ENCODE measurements around the gene GAREM1.

GAREM1 gene

DNA sequence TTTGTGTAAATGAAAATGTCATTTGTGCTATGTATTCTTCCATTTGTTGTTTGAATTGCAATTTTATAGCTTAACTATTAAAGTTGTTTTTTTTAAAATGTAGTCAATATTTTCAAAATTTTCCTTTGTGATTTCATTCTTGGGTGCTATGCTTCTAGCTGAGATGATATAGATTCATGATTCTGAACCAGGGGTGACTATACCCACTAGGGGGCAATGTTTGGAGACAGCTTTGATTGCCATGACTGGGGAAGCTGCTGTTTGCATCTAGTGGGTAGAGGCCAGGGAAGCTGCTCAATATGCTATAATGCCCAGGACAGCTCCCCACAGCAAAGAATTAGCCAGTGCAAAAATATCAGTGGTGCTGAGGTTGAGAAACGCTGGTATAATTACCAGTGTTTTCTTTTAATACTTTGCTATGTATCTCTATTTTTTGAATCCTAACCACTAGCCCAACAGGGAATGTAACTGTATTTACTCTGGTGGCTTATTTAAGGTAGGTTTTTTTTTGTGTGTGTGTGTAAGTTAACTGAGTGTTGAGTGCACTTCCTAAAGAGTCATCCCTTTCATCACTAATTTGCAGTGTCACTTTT lies 181.1 kb downstream of the GAREM1 start:
- peak; percentile 64 for TF ChIP-seq CTCF (IDR thresholded peaks at IDR 0.05; ENCODE audit: borderline replicate concordance, insufficient read depth, low read depth, low read length)

GRCh38 chr18:32287873-32288272 lies 182.8 kb downstream of the GAREM1 start:
- TF ChIP-seq CTCF (IDR thresholded peaks at IDR 0.05; ENCODE audit: borderline replicate concordance, insufficient read depth, low read depth, low read length), result no peak
- no peak overlapping the region for H3K4me3 ChIP-seq (ENCODE audit: low read depth, low read length)

More for the DNA sequence above, 181.1 kb downstream of the GAREM1 start:
- no peak overlapping the region for H3K4me3 ChIP-seq (ENCODE audit: low read depth, low read length)

DNA sequence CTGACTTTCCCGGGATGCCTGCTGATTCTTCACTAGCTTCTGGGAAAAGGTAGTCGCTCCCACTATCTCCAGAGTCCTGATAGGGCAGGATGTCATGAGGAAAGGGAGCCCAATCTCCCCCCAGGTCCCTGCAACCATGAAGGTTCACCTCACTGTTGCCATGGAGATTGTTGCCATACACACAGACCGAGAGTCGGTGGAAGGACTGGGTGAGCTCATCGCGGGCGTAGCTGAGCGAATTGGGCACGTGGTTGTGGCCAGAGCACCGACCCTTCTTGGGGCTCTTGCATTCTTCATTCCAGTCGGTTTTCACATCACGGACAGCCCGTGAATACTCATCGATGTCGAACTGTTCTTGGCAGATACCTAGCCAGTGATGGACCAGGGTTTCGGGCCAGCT lies 183.4 kb downstream of the GAREM1 start:
- H3K4me3 ChIP-seq (ENCODE audit: low read depth, low read length), result no peak overlapping the region
- no peak for TF ChIP-seq CTCF (IDR thresholded peaks at IDR 0.05; ENCODE audit: borderline replicate concordance, insufficient read depth, low read depth, low read length)

- H3K4me3 ChIP-seq (ENCODE audit: low read depth, low read length), result no peak overlapping the region
- TF ChIP-seq CTCF (IDR thresholded peaks at IDR 0.05; ENCODE audit: borderline replicate concordance, insufficient read depth, low read depth, low read length), result no peak
Observed at GRCh38 chr18:32286749-32287148, 183.9 kb downstream of the GAREM1 start.

- TF ChIP-seq CTCF (IDR thresholded peaks at IDR 0.05; ENCODE audit: borderline replicate concordance, insufficient read depth, low read depth, low read length), result no peak
- H3K4me3 ChIP-seq (ENCODE audit: low read depth, low read length), result no peak overlapping the region
Observed at GRCh38 chr18:32284284-32284683, 186.4 kb downstream of the GAREM1 start.

- TF ChIP-seq CTCF (IDR thresholded peaks at IDR 0.05; ENCODE audit: borderline replicate concordance, insufficient read depth, low read depth, low read length), result no peak
- no peak overlapping the region for H3K4me3 ChIP-seq (ENCODE audit: low read depth, low read length)
Observed at GRCh38 chr18:32280911-32281310, 189.8 kb downstream of the GAREM1 start.

GRCh38 chr18:32280188-32280783 lies 190.4 kb downstream of the GAREM1 start:
- TF ChIP-seq CTCF (IDR thresholded peaks at IDR 0.05; ENCODE audit: borderline replicate concordance, insufficient read depth, low read depth, low read length), result no peak
- no peak overlapping the region for H3K4me3 ChIP-seq (ENCODE audit: low read depth, low read length)
